GM18873 (cell line): ENCODE measurements around the gene PMF1.
A peak's percentile ranks its signal among the peaks of the same experiment; 100 is the strongest.

Experiments used
- ATAC-seq: cut with Tn5 transposase; IDR thresholded peaks from one replicate; pipeline ENCODE4 v1.9.1; 2021; ENCODE audit warnings: mild to moderate bottlenecking, moderate library complexity, moderate number of reproducible peaks; ENCODE audit not compliant: unreplicated experiment, low FRiP score

PMF1 gene

DNA sequence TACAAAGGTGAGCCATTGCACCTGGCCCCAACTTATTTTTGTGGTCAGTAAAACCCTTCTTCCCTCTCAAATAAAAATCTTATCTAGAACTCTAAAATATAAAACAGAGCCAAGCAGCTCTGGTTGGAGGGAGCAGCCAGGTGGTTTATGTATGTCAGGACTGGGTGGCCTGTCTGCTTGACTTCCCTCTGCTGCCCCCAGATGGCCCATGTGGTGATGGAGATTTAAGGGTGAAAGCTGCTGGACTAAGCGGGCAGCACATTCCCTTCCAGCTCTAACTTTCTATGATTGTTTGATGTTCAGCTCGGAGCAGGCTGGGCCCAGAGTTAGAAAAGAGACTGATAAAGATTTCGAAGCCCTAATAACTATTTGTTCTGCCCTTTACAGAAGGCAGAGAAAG, 47.0 kb downstream of the PMF1 start:
- ATAC-seq = no peak

DNA sequence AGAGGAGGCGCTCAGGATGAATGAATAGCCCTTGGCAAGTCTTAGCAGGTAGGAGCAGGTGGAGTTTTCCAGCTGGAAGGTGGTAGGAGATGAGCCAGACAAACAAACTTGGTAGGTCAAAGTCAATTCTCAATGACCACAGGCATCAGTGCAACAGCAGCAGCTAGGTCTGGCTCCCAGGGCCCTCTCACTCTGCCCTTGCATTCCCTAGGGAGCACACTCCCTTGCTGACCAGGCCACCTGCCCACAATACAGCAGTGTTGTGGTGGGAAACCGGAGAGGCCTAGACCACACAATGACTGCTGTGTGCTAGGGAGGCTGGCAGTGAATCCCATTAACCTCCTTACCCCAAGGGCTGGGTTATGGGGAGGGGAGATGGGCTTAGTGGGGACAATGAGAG, 48.1 kb downstream of the PMF1 start:
- no peak for ATAC-seq

DNA sequence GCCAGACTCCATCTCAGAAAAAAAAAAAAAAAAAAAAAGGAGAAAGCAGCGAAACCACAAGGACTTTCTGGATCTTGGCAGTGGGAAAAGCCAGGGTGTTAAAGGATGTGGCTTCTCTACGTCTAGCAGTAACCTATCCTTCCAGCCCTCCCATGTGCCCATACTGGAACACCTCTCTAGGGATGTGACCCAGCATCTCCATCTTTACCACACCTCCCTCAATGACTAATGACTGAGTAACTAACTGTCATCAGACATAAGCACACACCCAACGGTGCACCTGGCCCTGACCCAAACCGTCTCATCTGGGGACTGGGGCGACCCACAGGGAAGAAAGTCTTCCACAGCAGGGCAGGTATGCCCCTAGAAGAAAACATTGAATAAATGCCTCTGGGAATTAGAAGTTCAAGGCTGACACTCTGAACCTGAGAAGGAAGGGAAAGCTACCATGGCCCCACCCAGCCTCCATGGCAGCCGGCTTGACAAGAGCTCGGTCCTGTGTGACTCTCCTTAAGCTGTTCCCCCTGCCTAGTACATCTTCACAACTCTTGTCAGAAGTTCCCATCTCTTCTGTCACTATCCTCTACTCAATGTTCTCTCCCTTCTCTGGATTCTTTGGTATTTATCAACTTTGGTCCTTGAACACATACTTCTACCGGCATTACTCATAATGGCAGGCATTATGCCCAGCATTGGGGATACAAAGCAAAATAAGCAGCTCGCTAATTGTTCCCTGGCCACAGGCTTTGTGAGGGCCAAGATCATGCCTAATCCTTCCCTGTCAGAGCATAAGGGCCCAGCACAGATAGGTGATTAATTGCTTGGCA, 49.9 kb downstream of the PMF1 start:
- ATAC-seq = no peak

DNA sequence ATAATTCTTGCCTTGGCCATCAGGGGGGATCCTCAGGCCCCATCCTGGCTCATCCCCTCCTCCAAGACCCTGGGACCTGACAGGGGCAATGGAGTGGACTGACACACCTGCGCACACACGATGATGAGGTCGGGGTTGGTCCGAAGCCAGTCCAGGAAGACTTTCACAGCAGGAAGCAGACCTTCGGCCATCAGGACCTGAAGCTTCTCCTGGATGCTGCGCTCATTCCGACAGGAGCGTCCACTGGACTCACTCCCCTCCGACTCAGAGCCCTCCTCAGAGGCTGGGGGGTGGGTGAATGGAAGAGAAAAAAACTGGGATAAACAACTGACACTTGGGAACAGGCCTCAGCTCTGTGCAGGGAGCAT, 50.5 kb downstream of the PMF1 start:
- no peak for ATAC-seq

DNA sequence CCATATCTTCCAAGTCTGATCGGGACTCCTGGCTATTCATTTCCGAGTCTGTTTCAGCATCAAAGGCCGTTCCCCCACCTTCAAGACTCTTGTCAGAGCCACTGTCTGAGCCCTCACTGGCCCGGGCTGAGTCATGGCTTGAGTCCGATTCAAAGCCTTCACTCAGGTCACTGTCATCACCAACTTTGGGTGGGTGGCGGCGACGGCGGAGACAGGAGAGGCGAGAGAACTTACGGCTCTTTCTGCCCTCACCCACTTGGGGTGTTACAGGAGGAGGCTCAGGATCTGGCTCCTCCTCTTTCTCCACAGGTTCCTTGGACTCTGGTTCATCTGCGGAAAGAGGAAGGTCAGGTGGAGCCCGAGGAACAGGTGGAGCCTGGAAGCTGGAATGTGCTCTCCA, 53.2 kb downstream of the PMF1 start:
- ATAC-seq = no peak

DNA sequence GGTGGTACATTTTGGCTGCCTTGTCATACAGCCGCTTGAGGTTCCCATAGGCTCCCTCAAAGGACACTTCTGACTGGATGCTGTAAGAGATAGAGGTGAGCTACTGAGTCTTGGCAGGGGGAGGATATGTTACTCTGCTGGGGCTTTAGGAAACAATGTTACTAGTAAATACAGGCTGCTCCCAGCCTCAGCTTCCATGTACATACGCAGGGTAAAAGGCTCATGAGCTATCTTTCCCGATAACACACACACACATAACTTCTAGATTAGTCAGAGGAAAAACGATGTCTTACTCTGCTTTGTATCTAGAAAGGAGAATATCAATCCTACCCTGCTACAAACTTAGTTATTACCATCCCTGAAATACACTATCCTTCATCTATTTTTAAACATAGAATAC, 55.5 kb downstream of the PMF1 start:
- ATAC-seq = no peak

DNA sequence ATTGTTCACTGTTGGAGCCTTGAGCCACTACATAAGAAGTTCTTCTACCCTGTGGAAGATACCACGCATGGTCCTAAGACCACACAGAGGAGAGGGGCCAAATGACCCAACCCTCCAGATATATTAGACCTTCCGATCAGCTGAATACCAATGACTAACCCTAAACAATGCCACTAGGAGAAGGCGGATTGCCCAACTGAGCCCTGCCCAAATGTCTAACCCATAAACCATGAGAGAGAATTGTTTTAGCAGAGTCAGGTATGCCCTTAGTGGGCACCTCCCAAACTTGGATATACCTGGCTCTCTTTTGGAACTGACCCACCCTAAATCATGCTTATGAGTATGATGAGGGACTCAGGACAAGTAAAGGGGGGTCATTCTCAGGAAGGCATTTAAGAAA, 57.5 kb downstream of the PMF1 start:
- no peak for ATAC-seq

DNA sequence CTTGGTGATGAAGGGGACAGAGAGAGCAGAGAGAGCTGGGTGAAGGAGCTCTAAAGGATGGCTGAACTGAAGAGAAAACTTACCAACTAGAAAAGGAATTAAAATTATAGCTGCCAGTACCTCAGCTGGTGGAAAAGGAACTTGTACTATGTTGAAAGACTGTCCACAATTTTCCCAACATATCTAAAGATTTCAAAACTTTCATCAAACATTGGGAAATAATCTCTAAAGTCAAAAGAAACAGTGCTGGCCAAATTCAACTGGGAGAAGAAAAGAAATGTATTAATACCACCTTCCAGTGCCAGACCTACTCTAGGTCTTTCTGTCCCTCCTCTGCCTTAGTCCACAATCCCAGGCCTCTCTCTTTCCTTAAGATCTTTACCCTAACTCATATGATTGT, 63.7 kb downstream of the PMF1 start:
- no peak for ATAC-seq

DNA sequence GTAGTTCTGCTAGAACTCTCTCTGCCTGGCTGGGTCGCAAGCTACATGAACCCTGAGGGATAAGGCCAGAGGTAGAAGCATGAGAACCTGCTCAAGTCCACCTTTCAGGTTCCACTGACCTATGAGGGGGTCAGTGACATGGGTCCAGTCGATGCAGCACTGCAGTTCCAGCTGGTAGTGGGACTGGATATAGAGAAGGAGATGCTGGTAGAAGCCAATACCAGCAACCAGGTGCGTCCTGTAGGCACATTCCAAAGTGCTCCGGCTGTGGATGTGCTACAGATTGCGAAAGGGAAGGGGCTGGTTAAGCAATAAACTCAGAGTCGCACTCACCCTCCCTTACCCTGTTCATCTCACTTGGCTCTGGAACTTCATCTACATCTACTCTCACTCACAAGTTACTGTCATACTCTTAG, 64.2 kb downstream of the PMF1 start:
- ATAC-seq = no peak

DNA sequence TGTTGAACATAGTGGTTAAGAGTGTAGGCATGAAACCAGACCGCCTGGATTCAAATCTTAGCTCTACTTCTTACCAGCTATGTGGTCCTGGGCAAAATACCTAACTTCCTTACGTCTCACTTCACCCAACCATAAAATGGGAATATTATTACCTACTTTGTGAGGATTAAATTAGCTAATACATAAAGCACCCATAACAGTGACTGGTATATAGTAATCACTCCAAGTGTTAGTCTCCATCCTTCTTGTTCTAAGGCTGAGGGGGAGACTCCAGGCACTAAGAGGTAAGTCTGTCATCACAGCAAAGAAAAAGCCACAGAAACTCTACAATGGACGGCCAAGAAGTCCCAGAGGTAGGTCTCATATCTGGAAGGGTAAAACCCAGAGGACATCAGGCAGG, 67.0 kb downstream of the PMF1 start:
- no peak for ATAC-seq

DNA sequence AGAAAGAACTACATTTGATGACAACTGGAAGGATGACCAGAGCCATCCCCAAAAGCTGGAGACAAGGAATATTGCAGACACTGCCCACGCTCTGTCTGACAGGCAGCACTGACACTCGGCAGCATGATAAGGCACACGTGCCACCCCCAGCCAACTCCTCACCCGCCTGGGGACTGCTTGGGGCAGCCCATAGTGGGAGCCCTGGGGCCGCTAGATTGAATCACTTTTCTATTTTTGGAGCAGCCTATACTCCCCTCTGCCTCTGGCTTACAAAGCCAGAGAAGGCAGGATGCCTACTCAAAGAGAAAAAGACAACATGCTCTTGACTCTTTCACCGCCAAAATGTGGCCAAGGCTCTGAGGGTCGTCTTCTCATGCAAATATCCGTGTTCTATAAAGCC, 68.5 kb downstream of the PMF1 start:
- ATAC-seq = no peak

DNA sequence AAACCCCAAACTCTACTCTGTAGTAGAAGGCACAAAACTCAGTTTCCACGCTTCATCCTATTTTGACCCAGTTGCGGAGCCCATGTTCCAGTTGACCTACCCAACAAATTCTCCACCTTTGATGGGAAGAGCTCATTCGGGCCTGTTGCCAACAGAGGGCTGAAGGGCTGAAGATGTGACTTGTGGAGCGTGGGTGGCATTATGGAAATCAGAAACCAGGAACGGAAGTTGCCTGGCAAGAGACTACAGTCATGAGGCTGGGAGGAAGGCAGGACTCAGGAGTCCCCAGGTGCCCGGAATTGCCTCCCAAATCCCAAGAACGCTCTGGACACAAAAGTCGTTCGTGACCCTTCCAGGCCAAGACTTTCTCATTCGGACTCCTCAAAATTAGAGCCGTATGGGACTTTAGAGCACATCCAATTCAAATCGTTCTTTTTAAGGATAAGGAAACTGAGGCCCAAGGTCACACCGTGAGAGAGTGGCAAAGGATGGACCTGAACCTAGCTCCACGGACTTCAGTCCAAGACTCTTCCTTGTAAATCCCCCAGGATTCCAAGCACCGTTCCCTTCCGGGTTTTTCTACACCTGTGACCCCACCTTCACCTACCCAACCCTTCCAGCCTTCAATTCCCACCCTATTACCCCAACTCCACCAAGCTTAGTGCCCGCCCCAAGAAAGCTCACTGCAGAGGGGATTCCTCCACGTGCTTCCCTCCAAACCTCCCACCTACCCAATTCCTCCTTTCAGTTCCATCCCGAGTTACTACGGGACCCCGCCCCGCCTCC, 69.1 kb downstream of the PMF1 start:
- no peak for ATAC-seq

DNA sequence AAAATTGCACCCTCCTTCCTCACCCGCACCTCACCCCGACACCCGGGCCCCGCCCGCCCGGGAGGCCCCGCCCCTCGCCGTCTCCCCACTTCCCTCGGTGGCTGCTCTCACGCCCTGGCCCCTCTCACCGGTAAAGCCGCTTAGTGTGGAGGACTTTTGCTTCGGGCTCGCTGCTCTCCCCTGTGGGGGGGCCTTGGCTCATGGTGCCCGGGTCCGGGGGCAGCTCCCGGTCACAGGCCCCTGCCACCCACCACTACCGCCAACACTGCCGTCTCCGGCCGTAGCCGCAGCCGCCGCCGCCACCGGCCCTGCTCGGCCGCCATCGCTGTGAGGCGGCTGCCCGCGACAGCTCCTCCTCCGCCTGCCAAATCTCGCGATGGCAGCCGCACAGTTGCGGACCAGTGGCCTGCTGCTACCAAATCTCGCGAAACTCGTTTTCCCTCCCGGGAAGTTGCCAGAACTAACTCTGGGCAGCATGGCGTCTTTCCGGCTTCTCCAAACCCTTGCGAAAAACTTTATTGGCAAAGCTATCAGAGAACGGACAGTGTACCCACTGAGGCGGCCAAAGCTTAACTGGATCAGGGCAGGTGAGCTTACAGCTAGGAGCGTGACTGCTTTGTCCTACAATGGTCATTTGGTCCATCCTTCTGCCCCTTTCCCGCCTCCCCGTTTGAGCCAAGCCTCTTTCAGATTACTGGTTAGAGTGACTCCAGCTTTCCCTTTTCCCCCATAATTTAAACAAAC, 69.8 kb downstream of the PMF1 start, which contains the start of gene SMG5:
Gene SMG5, minus strand, starts transcription at position 347 of the 744 bp plus-strand sequence. Its CDS starts 145 bp downstream, at position 202.
- peak; percentile 78 for ATAC-seq

DNA sequence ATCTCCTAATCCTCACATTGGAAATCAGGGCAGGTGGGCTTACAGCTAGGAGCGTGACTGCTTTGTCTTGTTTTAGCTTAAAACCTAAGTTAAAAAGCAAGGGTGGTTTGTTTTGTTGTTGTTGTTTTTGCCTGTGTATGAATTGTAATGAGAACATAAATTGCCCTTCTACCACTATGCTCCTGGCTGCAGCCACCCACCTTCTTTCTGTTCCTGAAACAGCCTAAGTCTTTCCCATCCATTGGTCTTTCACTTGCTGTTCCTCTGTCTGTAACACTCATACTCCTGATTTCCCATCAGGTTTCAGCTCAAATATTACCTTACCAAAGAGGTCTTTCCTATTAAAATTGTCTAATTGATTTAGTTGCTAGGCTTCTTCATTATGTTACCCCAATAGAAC, 70.7 kb downstream of the PMF1 start:
- ATAC-seq = no peak

DNA sequence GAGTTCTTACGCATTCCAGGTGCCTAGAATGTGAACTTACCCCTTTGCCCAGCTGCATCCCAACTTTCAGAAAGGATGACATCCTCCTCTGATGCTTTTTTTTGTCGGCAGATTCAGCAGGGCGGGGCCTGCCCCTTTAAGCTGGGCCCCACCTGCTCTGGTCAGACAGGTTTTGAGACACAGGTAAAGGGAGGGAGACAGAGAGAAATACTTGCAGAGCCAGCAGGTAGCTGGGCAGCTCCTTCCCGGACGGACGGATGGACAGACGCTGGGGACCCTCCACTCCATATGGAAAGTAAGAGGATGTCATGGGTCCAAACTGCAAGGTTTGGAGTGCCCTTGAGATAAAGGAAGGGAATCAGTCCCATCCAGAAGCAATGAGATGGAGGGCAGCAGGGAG, 71.3 kb downstream of the PMF1 start, which contains the start of gene TMEM79:
Gene TMEM79, plus strand, starts transcription at position 214 of the 400 bp plus-strand sequence. CDS start 902 bp downstream, outside the sequence.
- no peak for ATAC-seq

DNA sequence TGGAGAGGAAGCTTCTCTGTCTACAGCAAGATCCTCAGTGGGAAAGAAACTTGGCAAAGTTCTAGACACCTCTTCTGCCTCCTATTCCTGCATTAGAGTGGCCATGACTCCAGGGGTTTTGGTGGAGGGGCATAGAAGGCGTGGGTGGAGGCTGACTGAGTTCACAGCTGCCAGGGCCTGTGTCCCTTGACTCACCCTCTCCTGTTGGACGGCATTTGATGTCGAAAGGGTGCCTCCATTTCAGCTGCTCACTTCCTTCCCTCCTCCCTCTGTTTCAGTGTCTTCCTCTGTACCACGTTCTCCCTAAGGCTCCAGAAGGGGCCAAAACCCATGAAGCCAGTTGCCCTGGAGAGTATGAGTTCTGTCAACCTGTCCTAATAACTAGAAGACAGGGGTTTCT, 72.0 kb downstream of the PMF1 start:
- ATAC-seq = no peak

DNA sequence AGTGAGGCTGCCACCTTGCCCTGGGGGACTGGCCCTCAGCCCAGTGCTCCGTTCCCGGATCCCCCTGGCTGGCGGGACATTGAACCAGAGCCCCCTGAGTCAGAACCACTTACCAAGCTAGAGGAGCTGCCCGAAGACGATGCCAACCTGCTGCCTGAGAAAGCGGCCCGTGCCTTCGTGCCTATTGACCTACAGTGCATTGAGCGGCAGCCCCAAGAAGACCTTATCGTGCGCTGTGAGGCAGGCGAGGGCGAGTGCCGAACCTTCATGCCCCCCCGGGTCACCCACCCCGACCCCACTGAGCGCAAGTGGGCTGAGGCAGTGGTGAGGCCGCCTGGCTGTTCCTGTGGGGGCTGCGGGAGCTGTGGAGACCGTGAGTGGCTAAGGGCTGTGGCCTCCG, 72.6 kb downstream of the PMF1 start:
- no peak for ATAC-seq

DNA sequence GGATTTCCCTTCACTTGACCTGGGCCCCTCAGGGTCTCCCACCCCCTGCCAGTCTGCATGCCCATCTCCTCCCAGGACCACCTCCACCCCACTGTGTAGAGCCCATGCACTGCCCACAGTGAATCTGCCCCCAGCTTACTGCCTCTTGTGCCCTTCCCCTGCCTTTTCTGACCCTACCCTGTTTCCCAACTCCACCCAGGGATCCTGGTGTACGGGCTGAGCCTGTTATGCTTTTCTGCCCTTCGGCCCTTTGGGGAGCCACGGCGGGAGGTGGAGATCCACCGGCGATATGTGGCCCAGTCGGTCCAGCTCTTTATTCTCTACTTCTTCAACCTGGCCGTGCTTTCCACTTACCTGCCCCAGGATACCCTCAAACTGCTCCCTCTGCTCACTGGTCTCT, 73.3 kb downstream of the PMF1 start:
- ATAC-seq = no peak
